MM.1S (cell line): ENCODE data around the gene CBR4.
"Not testable (repeated sequence)": the region's sequence is repeated elsewhere in the genome, so short reads cannot be mapped to it uniquely, and the experiment has no call there.

Source experiments
- DNase-seq: peaks from one replicate; pipeline ENCODE4 v3.0.0-alpha.2; 2015
- H2AFZ ChIP-seq: fragments of 300-600 bp; sonication (generic); 2 replicates; pipeline ENCODE4 v1.6.0; 2016; ENCODE audit warnings: antibody characterized with exemption, low read length
- H3F3A ChIP-seq: fragments of 300-600 bp; sonication (generic); 2 replicates; pipeline ENCODE4 v1.6.1; 2016; ENCODE audit warnings: mild to moderate bottlenecking, antibody characterized with exemption, low read length, moderate library complexity, mixed read lengths; ENCODE audit not compliant: insufficient read depth
- H3K27ac ChIP-seq: fragments of 300-600 bp; sonication (generic); 2 replicates; pipeline ENCODE4 v1.5.1; 2016; ENCODE audit warnings: mild to moderate bottlenecking, low read length
- H3K27me3 ChIP-seq: fragments of 300-600 bp; sonication (generic); replicated peaks from 2 replicates; pipeline ENCODE4 v1.6.0; 2016; ENCODE audit warnings: low read length; ENCODE audit not compliant: insufficient read depth
- H3K36me3 ChIP-seq: fragments of 300-600 bp; sonication (generic); replicated peaks from 2 replicates; pipeline ENCODE4 v1.6.1; 2016; ENCODE audit warnings: mild to moderate bottlenecking, low read length, mixed read lengths; ENCODE audit not compliant: insufficient read depth
- H3K4me1 ChIP-seq: fragments of 300-600 bp; sonication (generic); 2 replicates; pipeline ENCODE4 v1.6.1; 2016; ENCODE audit warnings: low read length, mixed read lengths
- H3K4me2 ChIP-seq: fragments of 300-600 bp; sonication (generic); 2 replicates; pipeline ENCODE4 v1.6.0; 2016; ENCODE audit warnings: low read depth, low read length
- H3K4me3 ChIP-seq: fragments of 300-600 bp; sonication (generic); 2 replicates; pipeline ENCODE4 v1.5.1; 2016; ENCODE audit warnings: low read length, mixed read lengths
- H3K79me2 ChIP-seq: fragments of 300-600 bp; sonication (generic); 2 replicates; pipeline ENCODE4 v1.6.1; 2016; ENCODE audit warnings: mixed run types, low read length, mixed read lengths
- H3K9ac ChIP-seq: fragments of 300-600 bp; sonication (generic); 2 replicates; pipeline ENCODE4 v1.6.1; 2016; ENCODE audit warnings: low read length, mixed read lengths
- H3K9me2 ChIP-seq: fragments of 300-600 bp; sonication (generic); replicated peaks from 2 replicates; pipeline ENCODE4 v1.6.1; 2016; ENCODE audit warnings: mild to moderate bottlenecking, low read length, mixed read lengths; ENCODE audit not compliant: insufficient read depth
- H3K9me3 ChIP-seq: fragments of 300-600 bp; sonication (generic); replicated peaks from 2 replicates; pipeline ENCODE4 v1.6.1; 2016; ENCODE audit warnings: mild to moderate bottlenecking, low read length, mixed read lengths; ENCODE audit not compliant: insufficient read depth
- H4K20me1 ChIP-seq: fragments of 300-600 bp; sonication (generic); 2 replicates; pipeline ENCODE4 v1.6.1; 2016; ENCODE audit warnings: mild to moderate bottlenecking, low read length, moderate library complexity, mixed read lengths; ENCODE audit not compliant: insufficient read depth
- EZH2 ChIP-seq: fragments of 300-600 bp; sonication (generic); optimal IDR thresholded peaks from 2 replicates; pipeline ENCODE3; 2017; ENCODE audit warnings: low read depth, mild to moderate bottlenecking, antibody characterized with exemption, low read length, mixed read lengths
- EZH2phosphoT487 ChIP-seq: fragments of 300-600 bp; sonication (generic); IDR thresholded peaks from 2 replicates; pipeline ENCODE4 v1.6.1; 2018; ENCODE audit warnings: antibody characterized with exemption, low read length
- TF ChIP-seq, protein P1 (sequence below): fragments of 300-600 bp; sonication (generic); IDR thresholded peaks from 2 replicates; pipeline ENCODE4 v1.5.1; 2016; ENCODE audit warnings: antibody characterized with exemption, low read length, mixed read lengths

CBR4 gene

DNA sequence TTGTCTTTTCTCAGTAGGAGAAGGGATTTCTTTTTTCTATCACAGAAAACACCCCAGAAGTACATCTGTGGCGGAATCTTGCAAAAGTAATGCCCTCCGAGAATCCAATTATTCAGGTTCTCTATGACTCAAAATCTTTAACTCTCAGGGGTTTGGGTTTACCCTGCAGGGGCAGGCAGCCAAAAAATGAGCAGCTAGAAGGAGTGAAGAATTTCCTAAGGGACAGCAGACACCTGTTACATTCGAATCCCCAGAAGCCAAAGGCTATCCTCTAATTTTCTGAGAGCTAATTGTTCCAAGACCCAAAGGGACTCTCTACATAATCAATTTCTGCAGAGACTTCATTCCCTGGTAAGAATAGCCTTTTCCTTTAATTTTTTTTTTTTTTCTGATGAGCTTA, 27.5 kb upstream of the CBR4 start:
- no peak overlapping the region for H3K4me2 ChIP-seq
- no peaks in the 10 kb centered on the region for H3K36me3 ChIP-seq
- H3K79me2 ChIP-seq, result no peaks in the 10 kb centered on the region
- DNase-seq, result no peak
- H3K27me3 ChIP-seq, result no peaks in the 10 kb centered on the region
- H2AFZ ChIP-seq, result no peak overlapping the region
- no peaks in the 10 kb centered on the region for H3K4me1 ChIP-seq
- TF ChIP-seq, protein P1, sequence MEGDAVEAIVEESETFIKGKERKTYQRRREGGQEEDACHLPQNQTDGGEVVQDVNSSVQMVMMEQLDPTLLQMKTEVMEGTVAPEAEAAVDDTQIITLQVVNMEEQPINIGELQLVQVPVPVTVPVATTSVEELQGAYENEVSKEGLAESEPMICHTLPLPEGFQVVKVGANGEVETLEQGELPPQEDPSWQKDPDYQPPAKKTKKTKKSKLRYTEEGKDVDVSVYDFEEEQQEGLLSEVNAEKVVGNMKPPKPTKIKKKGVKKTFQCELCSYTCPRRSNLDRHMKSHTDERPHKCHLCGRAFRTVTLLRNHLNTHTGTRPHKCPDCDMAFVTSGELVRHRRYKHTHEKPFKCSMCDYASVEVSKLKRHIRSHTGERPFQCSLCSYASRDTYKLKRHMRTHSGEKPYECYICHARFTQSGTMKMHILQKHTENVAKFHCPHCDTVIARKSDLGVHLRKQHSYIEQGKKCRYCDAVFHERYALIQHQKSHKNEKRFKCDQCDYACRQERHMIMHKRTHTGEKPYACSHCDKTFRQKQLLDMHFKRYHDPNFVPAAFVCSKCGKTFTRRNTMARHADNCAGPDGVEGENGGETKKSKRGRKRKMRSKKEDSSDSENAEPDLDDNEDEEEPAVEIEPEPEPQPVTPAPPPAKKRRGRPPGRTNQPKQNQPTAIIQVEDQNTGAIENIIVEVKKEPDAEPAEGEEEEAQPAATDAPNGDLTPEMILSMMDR, result no peak
- TF ChIP-seq EZH2phosphoT487 (no peak), EZH2 (no peak)
- no peak overlapping the region for H3K27ac ChIP-seq
- H3F3A ChIP-seq, result no peaks in the 10 kb centered on the region
- H3K9me2 ChIP-seq, result no peaks in the 10 kb centered on the region
- no peaks in the 10 kb centered on the region for H4K20me1 ChIP-seq
- H3K4me3 ChIP-seq, result no peak overlapping the region
- no peaks in the 10 kb centered on the region for H3K9me3 ChIP-seq
- no peak overlapping the region for H3K9ac ChIP-seq

DNA sequence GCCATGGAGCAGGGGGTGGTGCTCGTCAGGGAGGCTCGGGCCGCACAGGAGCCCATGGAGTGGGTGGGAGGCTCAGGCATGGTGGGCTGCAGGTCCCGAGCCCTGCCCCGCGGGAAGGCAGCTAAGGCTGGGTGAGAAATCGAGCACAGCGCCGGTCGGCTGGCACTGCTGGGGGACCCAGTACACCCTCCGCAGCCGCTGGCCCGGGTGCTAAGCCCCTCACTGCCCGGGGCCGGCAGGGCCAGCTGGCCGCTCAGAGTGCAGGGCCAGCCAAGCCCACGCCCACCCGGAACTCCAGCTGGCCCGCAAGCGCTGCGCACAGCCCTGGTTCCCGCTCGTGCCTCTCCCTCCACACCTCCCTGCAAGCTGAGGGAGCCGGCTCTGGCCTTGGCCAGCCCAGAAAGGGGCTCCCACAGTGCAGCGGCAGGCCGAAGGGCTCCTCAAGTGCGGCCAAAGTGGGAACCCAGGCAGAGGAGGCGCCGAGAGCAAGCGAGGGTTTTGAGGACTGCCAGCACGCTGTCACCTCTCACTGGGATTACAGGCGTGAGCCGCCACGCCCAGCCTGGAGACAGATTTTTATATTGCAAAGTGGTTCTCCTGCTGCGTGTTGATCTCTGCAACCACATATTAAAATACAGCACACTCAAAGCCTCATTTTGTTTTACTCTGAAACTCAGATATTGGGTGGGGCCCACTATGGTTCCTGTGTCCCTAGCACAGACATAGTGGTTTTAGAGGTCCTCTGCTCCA, 26.0 kb upstream of the CBR4 start:
- H3K4me1 ChIP-seq, H3K9me2 ChIP-seq, H3K9me3 ChIP-seq, H4K20me1 ChIP-seq, DNase-seq, H3K27ac ChIP-seq, H3F3A ChIP-seq, H3K9ac ChIP-seq, H3K79me2 ChIP-seq, H3K4me2 ChIP-seq, H3K36me3 ChIP-seq, H3K27me3 ChIP-seq, H3K4me3 ChIP-seq, H2AFZ ChIP-seq: not testable (repeated sequence)

DNA sequence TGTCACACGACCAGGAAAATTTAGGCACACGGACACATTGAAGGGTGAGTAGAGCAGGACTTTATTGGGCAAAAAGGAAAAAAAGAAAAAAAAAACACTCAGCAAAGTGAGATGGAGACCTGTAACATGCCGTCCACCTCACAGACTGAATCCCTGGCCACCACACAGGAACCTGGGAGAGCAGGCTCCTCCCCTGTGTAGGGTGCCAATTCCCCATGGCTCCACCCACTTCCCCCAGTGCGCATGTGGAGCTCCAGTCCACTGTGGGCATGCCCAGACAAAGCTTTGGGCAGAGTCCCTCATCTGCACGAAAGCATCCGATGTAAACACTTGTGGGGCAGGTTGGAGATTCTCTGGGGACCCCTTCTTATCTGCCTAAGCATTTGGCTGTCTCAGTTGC, 23.6 kb upstream of the CBR4 start:
- TF ChIP-seq EZH2phosphoT487 (no peak), EZH2 (no peak)
- TF ChIP-seq, protein P1, result no peak
- H3K9me3 ChIP-seq, result no peaks in the 10 kb centered on the region
- H3K27me3 ChIP-seq, result no peaks in the 10 kb centered on the region
- H3K27ac ChIP-seq, result no peak overlapping the region
- H4K20me1 ChIP-seq, result no peaks in the 10 kb centered on the region
- H3K79me2 ChIP-seq, result no peaks in the 10 kb centered on the region
- no peaks in the 10 kb centered on the region for H3F3A ChIP-seq
- no peak for DNase-seq
- no peak overlapping the region for H3K4me3 ChIP-seq
- H3K4me1 ChIP-seq, result no peaks in the 10 kb centered on the region
- no peak overlapping the region for H3K9ac ChIP-seq
- H3K36me3 ChIP-seq, result no peaks in the 10 kb centered on the region
- no peak overlapping the region for H3K4me2 ChIP-seq
- H3K9me2 ChIP-seq, result no peaks in the 10 kb centered on the region
- H2AFZ ChIP-seq, result no peak overlapping the region

DNA sequence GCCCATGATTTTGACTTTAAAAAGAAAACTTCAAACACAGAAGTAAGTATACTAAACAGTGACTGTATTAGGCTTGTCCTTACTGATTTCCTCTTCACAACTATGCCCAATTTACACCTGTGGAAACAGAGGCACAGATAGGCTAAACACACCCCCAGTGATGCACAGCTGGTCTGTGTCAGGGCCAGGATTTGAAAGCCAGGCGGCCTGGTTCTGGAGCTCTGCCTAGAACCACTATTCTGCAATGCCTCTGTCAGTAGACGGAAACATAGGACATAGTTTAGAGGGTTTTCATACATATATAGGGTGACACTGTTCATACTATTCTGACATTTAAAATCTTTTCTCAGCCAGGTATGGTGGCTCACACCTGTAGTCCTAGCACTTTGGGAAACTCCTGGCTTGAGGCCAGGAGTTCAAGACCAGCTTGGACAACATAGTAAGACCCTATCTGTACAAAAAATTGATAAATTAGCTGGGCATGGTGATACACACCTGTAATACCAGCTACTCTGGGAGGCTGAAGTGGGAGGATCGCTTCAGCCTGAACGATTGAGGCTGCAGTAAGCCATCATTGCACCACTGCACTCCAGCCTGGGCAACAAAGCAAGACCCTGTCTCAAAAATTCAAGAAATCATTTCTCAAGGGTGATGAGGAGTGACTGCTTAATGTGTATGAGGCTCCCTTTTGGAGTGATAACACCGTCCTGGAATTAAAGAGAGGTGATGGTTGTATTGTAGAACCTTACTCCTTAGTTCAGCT, 23.0 kb upstream of the CBR4 start:
- H3F3A ChIP-seq, result no peaks in the 10 kb centered on the region
- no peak for DNase-seq
- no peak overlapping the region for H3K9ac ChIP-seq
- no peaks in the 10 kb centered on the region for H3K9me3 ChIP-seq
- H2AFZ ChIP-seq, result no peak overlapping the region
- no peak for TF ChIP-seq EZH2phosphoT487
- TF ChIP-seq, protein P1, result no peak
- TF ChIP-seq EZH2, result no peak
- no peaks in the 10 kb centered on the region for H3K9me2 ChIP-seq
- H3K4me3 ChIP-seq, result no peak overlapping the region
- no peak overlapping the region for H3K27ac ChIP-seq
- no peaks in the 10 kb centered on the region for H3K79me2 ChIP-seq
- H3K27me3 ChIP-seq, result no peaks in the 10 kb centered on the region
- no peaks in the 10 kb centered on the region for H3K4me1 ChIP-seq
- no peaks in the 10 kb centered on the region for H4K20me1 ChIP-seq
- no peaks in the 10 kb centered on the region for H3K36me3 ChIP-seq
- no peak overlapping the region for H3K4me2 ChIP-seq
